GM11168 (cell line): Measurements from ENCODE around the gene DNAH11.

ENCODE experiments used
- in situ Hi-C: fragments of 300-500 bp; cut with MboI; formaldehyde crosslinking; loops from one replicate; pipeline ENCODE4 v1.12.0; 2022; ENCODE audit warnings: low sequenced_read_pairs; ENCODE audit not compliant: unreplicated experiment

Gene DNAH11

DNA sequence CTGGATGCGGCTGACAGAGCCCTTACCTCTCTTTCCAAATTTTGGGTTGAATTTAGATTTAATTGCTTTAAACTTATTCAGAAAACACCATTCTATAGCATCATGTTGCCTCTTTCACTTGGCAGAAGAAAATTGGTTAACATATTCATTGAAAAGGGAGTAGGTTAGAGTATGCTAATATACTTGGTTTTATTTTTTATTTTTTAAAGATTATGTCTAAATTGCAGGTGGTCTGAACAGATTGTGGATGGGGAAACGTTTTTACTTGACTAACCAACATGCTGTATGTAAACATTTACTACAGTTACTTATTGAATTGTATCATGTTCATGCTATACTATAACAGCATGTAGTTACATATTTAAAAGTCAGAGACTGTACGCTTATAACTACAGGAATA lies 65.6 kb downstream of the DNAH11 start:
- in situ Hi-C loops: no loop called here

- in situ Hi-C loops: no loop called here
Measured at GRCh38 chr7:21611129-21611528, 68.3 kb downstream of the DNAH11 start.

DNA sequence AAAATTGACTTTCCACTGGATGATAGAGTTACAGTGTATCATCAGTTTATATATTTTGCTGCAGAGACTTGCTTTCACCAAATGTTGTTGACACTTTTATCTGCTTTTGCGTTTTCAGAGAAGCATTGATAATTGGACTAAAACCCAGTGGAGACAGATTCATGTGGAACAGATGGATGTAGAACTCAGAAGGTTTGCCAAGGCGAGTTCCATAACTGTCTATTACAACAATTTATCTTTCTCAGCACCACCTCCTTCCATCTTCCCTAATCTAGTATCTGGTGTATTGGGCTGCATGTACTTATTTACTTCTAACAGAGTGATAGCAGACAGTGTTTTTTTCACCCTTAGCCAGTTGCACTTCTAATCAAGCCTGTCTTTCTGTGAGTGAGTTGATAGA lies 73.3 kb downstream of the DNAH11 start:
- in situ Hi-C loops: no loop called here

DNA sequence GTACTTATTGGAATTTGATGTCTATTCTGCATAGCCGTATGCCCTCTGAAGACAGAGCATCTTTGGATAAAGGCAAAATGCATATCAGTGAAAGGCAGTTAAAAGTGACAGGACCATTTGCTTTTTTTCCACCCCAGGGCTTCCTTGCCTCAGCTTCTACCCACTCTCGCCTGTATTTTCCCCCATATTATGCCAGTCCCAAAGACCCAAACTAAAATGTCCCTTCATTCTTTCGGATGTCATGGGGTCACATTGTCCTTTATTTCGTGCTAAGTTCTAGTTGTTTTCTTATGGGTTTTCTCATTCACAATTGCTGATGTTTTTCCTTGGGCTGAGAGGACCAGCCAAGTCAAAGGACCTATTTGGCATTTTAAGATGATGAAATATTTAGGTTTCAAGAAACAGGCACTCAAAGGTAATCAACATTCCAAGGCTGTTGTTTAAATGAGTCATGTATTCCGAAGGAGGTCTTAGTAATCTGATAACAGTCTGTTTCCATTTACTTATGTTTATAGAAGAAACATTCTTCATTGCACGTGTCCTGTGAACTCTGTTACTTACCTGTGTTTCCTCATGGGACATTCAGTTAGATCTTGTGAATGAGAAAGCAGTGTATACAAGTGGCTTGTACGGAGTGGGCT lies 74.1 kb downstream of the DNAH11 start:
- in situ Hi-C loops: no loop called here

DNA sequence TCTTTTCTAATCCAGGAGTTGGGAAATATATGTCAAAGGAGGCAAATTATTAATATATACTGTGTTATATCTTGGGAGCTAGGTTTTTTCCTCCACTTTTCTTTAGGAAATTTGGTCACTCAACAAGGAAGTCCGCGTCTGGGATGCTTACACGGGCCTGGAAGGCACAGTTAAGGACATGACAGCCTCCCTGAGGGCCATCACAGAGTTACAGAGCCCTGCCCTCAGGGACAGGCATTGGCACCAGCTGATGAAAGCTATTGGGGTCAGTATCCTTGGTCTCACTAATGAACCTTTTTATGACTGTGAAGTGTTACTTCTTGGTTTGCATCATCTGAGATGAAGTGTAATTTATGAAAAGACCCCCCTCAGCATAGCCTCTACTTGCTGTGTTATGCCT lies 74.7 kb downstream of the DNAH11 start:
- in situ Hi-C loops: no loop called here

GRCh38 chr7:21617916-21618390 lies 75.1 kb downstream of the DNAH11 start:
- in situ Hi-C loops: no loop called here

GRCh38 chr7:21618706-21619105 lies 75.9 kb downstream of the DNAH11 start:
- in situ Hi-C loops: no loop called here

GRCh38 chr7:21620054-21620453 lies 77.2 kb downstream of the DNAH11 start:
- in situ Hi-C loops: no loop called here

DNA sequence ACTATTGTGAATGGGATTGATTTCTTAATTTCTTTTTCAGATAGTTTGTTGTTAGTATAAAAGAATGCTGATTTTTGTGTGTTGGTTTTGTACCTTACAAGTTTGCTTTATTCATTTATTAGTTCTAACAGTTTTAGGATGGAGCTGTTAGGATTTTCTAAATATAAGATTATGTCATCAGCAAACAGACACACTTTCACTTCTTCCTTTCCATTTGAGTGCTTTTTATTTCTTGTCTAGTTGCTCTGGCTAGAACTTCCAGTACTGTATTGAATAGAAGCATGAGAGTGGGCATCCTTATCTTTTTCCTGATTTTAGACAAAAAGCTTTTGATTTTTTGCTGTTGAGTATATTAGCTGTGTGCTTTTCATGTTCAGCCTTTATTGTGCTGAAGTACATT lies 81.5 kb downstream of the DNAH11 start:
- in situ Hi-C loops: no loop called here

DNA sequence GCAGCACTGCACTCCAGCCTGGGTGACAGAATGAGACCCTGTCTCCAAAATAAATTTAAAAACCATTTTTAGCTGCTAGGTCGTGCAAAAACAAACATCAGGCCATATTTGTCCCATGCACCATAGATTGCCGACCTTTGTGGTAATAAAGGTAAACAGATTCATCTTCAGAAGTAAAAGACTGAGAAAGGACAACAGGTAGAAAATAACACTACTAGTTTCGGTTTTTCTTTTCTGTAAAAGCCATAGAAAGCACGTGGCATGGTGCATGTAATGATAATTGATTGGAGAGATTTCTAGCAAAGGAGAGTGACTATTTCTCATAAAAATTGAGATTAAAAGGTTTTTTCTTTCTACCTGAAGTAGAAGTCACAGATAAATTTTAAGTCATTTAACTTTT lies 93.9 kb downstream of the DNAH11 start:
- in situ Hi-C loops: no loop called here

DNA sequence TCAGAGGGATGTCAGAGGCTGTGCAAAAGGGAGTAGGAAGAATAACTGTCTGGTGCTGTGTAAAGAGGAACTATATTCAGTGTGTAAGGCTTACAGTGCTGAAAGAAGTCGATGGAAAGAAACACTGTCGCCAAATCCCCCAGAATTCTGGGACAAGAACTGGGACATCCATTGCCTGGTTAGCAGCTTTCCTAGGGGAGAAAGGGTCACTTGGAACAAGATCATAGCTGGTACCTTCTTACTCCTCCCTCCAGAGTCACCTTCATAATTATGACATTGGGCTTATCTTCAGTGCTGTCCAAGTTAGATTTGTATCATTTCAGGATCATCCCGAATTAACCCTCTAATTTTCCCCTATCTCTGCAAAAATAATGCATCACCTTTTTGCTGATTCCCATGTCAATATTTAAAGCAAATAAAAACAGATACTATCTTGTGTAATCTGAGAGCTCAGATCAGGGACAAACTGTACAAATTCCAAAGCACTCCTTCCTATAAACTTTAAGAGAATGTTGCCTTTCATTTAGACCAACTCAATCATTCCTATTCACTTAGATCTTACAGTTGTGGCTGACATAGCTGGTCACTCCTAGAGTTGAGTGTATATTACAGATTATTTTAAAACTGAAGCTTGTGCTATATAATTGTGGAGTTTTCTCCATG lies 96.5 kb downstream of the DNAH11 start:
- in situ Hi-C loops: no loop called here

GRCh38 chr7:21640105-21640504 lies 97.3 kb downstream of the DNAH11 start:
- in situ Hi-C loops: no loop called here

DNA sequence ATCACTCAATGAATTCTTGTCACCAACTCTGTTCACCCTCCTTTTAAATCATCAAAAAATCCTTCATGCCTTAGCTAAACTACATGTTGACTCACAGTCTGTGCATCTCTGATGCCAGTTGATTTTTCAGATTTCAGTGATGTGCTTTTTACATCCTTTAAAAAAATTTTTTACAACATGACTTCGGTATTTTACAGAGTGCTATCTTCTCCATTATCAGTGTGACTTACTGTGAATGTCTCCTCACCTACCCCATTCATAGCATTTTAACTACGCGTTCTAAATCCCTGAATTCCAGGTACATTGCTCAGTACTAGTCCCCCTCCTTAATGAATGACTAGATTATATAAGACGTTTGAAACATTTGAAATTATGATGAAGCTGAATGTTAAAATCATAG lies 98.7 kb downstream of the DNAH11 start:
- in situ Hi-C loops: no loop called here

DNA sequence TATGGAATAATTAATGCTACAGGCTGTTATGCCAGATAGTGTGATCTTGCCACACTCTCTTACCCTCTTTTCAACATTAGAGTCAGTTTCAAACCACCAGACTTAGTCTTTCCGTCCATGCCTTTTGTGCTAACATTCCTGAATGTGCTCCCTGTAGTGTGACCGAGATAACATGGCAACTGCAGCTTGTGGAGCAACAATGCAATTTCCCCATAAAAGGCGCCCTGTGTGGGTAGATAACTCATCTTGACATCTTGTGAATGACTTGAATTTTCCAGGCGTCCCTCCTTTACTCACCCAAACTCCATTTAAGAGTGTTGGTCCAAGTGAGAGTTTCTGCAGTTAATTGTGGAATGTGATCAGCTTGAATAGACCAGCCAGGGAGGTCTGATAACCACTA lies 99.6 kb downstream of the DNAH11 start:
- in situ Hi-C loops: no loop called here

GRCh38 chr7:21651697-21652096 lies 108.9 kb downstream of the DNAH11 start:
- in situ Hi-C loops: no loop called here

DNA sequence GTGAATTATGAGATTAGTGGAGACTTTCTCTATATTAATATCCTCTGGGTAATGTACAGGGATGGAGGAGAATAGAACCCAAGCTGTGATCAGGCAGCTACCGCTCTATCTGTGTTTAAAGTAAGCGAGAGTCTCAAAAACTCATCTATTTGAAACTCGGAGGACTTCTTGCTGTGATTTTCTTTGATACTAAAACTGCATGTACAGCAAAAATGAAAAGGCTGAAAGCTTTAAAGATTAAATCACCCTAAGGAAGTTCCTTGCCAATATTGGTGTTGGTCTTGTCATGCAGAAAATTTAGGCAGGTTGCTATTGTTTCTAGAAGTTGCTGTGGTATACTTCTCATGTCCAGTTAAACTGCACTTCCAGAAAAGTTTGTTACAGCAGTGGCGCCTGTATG lies 110.8 kb downstream of the DNAH11 start:
- in situ Hi-C loops: no loop called here

DNA sequence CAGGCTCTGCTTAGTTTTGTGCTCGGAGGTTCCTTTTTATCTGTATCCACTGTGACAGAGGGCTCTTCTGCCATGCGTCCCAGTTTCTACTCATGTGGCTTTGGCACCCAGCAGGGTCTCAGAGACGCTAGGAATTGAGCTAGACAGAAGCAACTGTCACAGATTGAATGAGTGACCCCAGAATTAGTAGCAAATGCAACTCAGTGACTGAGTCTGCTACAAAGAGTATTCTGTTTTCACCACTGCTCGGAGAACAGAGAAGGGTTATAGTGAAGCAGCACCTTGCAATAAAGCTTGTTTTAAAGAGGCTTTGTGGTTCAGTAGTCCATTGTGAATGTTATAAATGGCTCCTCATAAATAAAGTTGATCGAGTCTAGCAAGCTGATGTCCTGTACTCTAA lies 113.2 kb downstream of the DNAH11 start:
- in situ Hi-C loops: no loop called here

- in situ Hi-C loops: no loop called here
Measured at GRCh38 chr7:21656796-21657195, 114.0 kb downstream of the DNAH11 start.

DNA sequence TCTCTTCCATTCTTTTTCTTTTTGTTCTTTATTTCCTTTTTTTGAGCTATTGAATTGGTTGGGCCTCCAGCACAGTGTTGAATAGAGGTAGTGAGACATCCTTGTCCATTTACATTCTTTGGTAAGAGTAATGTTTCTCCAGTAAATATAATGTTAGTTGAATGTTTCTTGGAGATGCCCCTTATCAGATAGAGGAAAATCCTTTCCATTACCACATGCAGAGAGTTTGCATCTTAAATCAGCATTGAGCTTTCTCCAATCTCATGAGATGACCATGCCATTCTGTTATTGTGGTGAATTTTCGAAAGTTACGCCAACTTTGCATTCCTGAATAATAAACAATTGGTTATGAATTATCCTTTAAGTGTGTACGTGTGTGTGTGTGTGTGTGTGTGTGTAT lies 127.7 kb downstream of the DNAH11 start:
- in situ Hi-C loops: no loop called here

DNA sequence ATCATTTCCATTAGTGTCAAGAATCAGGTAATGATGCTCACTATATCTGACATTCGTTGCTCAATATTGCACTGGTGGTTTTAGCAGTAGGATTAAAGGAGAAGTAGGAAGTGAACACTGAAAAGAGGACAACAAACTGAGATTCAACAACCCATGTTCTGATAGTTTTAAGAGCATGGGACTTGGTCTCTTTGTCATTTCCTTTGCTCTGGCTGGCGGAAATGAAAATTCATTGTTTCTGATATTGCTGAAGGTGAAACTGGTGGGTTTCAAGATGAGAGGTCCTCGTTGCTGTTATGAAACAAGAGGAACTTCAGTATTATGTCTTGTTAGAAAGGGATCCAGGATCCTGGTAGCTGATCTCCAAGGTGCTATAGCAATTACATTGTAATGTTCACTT lies 129.0 kb downstream of the DNAH11 start:
- in situ Hi-C loops: no loop called here

GRCh38 chr7:21675255-21675654 lies 132.4 kb downstream of the DNAH11 start:
- in situ Hi-C loops: no loop called here

DNA sequence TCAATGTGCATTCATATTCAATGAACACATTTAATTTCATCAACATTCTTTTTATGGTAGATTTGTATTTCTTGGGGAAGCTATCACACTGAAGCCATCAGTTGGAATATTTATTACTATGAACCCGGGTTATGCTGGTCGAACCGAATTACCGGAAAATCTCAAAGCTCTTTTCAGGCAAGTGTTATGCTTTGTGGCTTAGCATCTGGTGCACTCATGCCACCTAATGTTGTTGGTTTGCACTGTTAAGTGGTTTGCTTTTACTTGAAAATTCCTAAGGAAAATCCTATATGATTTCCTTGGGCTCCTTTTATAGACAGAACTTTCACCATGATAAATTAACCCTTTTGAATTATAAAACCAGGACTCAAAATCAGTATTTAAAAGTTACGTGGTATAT lies 147.9 kb downstream of the DNAH11 start:
- in situ Hi-C loops: no loop called here
